Measurements from ENCODE around the gene MID2.
"Not testable (repeated sequence)": the region's sequence is repeated elsewhere in the genome, so short reads cannot be mapped to it uniquely, and the experiment has no call there.

MID2 gene

GRCh38 chrX:107940095-107940494, 114.4 kb downstream of the MID2 start:
- Histone ChIP-seq H3K4me3 (ENCODE audit: low read depth, low read length) (no peak overlapping the region), H3K4me1 (ENCODE audit: control insufficient read depth, insufficient read depth, low read length, unreplicated experiment) (no peaks in the 10 kb centered on the region), H3K27me3 (ENCODE audit: insufficient read depth, low read length) (no peaks in the 10 kb centered on the region), H2AFZ (ENCODE audit: low read length, unreplicated experiment) (no peak overlapping the region), H3K27ac (ENCODE audit: low read depth, low read length) (no peak overlapping the region), H3K36me3 (ENCODE audit: insufficient read depth, low read length) (no peaks in the 10 kb centered on the region), H3K79me2 (ENCODE audit: control insufficient read depth, insufficient read depth, low read length, unreplicated experiment) (no peaks in the 10 kb centered on the region)

GRCh38 chrX:107955337-107955736, 129.7 kb downstream of the MID2 start:
- not testable (repeated sequence) for H3K27me3 ChIP-seq (ENCODE audit: insufficient read depth, low read length)

GRCh38 chrX:107968623-107969022, 143.0 kb downstream of the MID2 start:
- Histone ChIP-seq H2AFZ (ENCODE audit: low read length, unreplicated experiment) (no peak overlapping the region), H3K4me3 (ENCODE audit: low read depth, low read length) (no peak overlapping the region), H3K27ac (ENCODE audit: low read depth, low read length) (no peak overlapping the region), H3K79me2 (ENCODE audit: control insufficient read depth, insufficient read depth, low read length, unreplicated experiment) (no peaks in the 10 kb centered on the region), H3K4me1 (ENCODE audit: control insufficient read depth, insufficient read depth, low read length, unreplicated experiment) (no peaks in the 10 kb centered on the region), H3K27me3 (ENCODE audit: insufficient read depth, low read length) (no peaks in the 10 kb centered on the region), H3K36me3 (ENCODE audit: insufficient read depth, low read length) (no peaks in the 10 kb centered on the region)

More at GRCh38 chrX:107955337-107955736, 129.7 kb downstream of the MID2 start:
- not testable (repeated sequence) for H3K79me2 ChIP-seq (ENCODE audit: control insufficient read depth, insufficient read depth, low read length, unreplicated experiment); H3K36me3 ChIP-seq (ENCODE audit: insufficient read depth, low read length); H3K4me3 ChIP-seq (ENCODE audit: low read depth, low read length); H3K27ac ChIP-seq (ENCODE audit: low read depth, low read length); H3K4me1 ChIP-seq (ENCODE audit: control insufficient read depth, insufficient read depth, low read length, unreplicated experiment); H2AFZ ChIP-seq (ENCODE audit: low read length, unreplicated experiment)

- H3K4me3 ChIP-seq (ENCODE audit: low read depth, low read length): no peak overlapping the region
- H3K27ac ChIP-seq (ENCODE audit: low read depth, low read length): no peak overlapping the region
- H3K36me3 ChIP-seq (ENCODE audit: insufficient read depth, low read length): no peaks in the 10 kb centered on the region
- no peaks in the 10 kb centered on the region for H3K4me1 ChIP-seq (ENCODE audit: control insufficient read depth, insufficient read depth, low read length, unreplicated experiment)
- H2AFZ ChIP-seq (ENCODE audit: low read length, unreplicated experiment): no peak overlapping the region
- no peaks in the 10 kb centered on the region for H3K27me3 ChIP-seq (ENCODE audit: insufficient read depth, low read length)
- H3K79me2 ChIP-seq (ENCODE audit: control insufficient read depth, insufficient read depth, low read length, unreplicated experiment): no peaks in the 10 kb centered on the region
Observed at GRCh38 chrX:107970073-107970472, 144.4 kb downstream of the MID2 start.

- Histone ChIP-seq H3K4me3 (ENCODE audit: low read depth, low read length) (no peak overlapping the region), H3K79me2 (ENCODE audit: control insufficient read depth, insufficient read depth, low read length, unreplicated experiment) (no peaks in the 10 kb centered on the region), H3K36me3 (ENCODE audit: insufficient read depth, low read length) (no peaks in the 10 kb centered on the region), H3K4me1 (ENCODE audit: control insufficient read depth, insufficient read depth, low read length, unreplicated experiment) (no peaks in the 10 kb centered on the region), H2AFZ (ENCODE audit: low read length, unreplicated experiment) (no peak overlapping the region), H3K27me3 (ENCODE audit: insufficient read depth, low read length) (no peaks in the 10 kb centered on the region), H3K27ac (ENCODE audit: low read depth, low read length) (no peak overlapping the region)
Observed at GRCh38 chrX:107971636-107972035, 146.0 kb downstream of the MID2 start.
